ENCODE results near the gene ARHGAP28.

Gene ARHGAP28

GRCh38 chr18:6928359-6928758 lies 198.8 kb downstream of the ARHGAP28 start:
- no peak overlapping the region for H2BK12ac ChIP-seq (ENCODE audit: low read length)
- WGBS (ENCODE audit: extremely low coverage, insufficient coverage, insufficient read length) = no CpG with 5 or more reads among the region's 11 CpGs
- no peak overlapping the region for H3K18ac ChIP-seq (ENCODE audit: low read length)
- no peak for DNase-seq
- no peak overlapping the region for H3K4me2 ChIP-seq (ENCODE audit: low read length)
- peak overlapping the region; percentile 27 for H2BK120ac ChIP-seq (ENCODE audit: insufficient read depth, low read length, poor library complexity)
- H2AK5ac ChIP-seq (ENCODE audit: low read length) = no peak overlapping the region
- no peak overlapping the region for H3K27ac ChIP-seq (ENCODE audit: low read depth, low read length)
- no peak overlapping the region for H3K23ac ChIP-seq (ENCODE audit: low read length)
- H3K4me1 ChIP-seq (ENCODE audit: control insufficient read depth in 1 of 2, insufficient read depth in 2 of 2, low read length in 2 of 2) = peaks cover 10 to 25% of the 10 kb centered on the region in 2 experiments
- no peak overlapping the region for H3K9ac ChIP-seq (ENCODE audit: low read length)
- peaks cover 1% of the 10 kb centered on the region for H3K9me3 ChIP-seq (ENCODE audit: insufficient read depth, low read depth, low read length)
- H3K14ac ChIP-seq (ENCODE audit: low read length) = no peak overlapping the region
- no peak overlapping the region for H3K4ac ChIP-seq (ENCODE audit: low read depth, low read length)
- peaks cover 11% of the 10 kb centered on the region for H3K79me1 ChIP-seq (ENCODE audit: low read length)
- peaks cover 1% of the 10 kb centered on the region for H3K79me2 ChIP-seq (ENCODE audit: control insufficient read depth, insufficient read depth, low read length, poor library complexity)
- no peaks in the 10 kb centered on the region for H3K36me3 ChIP-seq (ENCODE audit: control insufficient read depth in 1 of 2, insufficient read depth in 2 of 2, low read length in 2 of 2)
- no peak overlapping the region for H2BK5ac ChIP-seq (ENCODE audit: low read depth, low read length, poor library complexity)
- H2AFZ ChIP-seq (ENCODE audit: insufficient read depth, low read length, poor library complexity) = no peak overlapping the region
- H4K91ac ChIP-seq (ENCODE audit: low read depth, low read length) = no peak overlapping the region
- H4K8ac ChIP-seq (ENCODE audit: low read depth, low read length) = no peak overlapping the region
- no peak overlapping the region for H4K12ac ChIP-seq (ENCODE audit: low read depth, low read length)
- H3K4me3 ChIP-seq (ENCODE audit: low read depth, low read length) = no peak overlapping the region
- no peaks in the 10 kb centered on the region for H3K27me3 ChIP-seq (ENCODE audit: insufficient read depth, low read length)

DNA sequence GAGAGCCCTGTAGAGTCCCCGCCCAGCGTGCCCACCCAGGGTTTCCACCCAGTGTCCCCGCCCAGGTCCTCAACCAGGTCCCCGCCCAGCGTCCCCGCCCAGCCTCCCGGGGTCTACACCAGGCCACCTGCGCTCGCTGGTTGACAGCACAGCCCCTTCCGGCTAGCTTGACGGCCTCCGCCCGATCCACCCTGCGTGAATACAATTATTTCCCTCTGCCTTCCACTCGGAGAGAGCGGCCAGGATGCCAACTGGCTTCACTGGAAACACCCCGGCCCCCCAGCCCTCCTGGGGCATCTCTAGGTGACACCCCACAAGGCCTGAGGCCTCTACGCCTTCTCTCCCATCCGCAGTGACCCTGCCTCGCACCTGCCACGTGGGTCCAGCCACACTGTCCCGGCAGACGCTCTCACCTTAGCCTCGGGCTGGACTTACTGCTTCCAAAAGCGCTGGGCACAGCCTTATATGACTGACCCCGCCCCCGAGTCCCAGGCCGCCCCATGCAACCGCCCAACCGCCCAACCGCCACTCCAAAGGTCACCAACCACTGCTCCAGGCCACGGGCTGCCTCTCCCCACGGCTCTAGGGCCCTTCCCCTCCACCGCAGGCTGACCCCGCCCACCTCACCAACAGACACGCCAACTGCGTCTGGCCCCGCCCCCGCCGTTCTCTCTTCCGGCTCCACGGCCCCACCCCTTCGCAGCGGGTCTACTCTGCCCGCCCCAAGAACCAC lies 200.0 kb downstream of the ARHGAP28 start:
- DNase-seq = peak; percentile 40 to 55
- H3K4me2 ChIP-seq (ENCODE audit: low read length) = no peak overlapping the region
- no peak overlapping the region for H3K18ac ChIP-seq (ENCODE audit: low read length)
- H2AK5ac ChIP-seq (ENCODE audit: low read length) = peak overlapping the region; percentile 38
- H3K9me3 ChIP-seq (ENCODE audit: insufficient read depth, low read depth, low read length) = peaks cover 1% of the 10 kb centered on the region
- H3K27me3 ChIP-seq (ENCODE audit: insufficient read depth, low read length) = no peaks in the 10 kb centered on the region
- H2BK5ac ChIP-seq (ENCODE audit: low read depth, low read length, poor library complexity) = no peak overlapping the region
- no peak overlapping the region for H3K4me3 ChIP-seq (ENCODE audit: low read depth, low read length)
- H3K27ac ChIP-seq (ENCODE audit: low read depth, low read length) = no peak overlapping the region
- no peak overlapping the region for H3K4ac ChIP-seq (ENCODE audit: low read depth, low read length)
- peaks cover 1% of the 10 kb centered on the region for H3K79me2 ChIP-seq (ENCODE audit: control insufficient read depth, insufficient read depth, low read length, poor library complexity)
- peaks cover 8 to 21% of the 10 kb centered on the region in 2 experiments for H3K4me1 ChIP-seq (ENCODE audit: control insufficient read depth in 1 of 2, insufficient read depth in 2 of 2, low read length in 2 of 2)
- H3K36me3 ChIP-seq (ENCODE audit: control insufficient read depth in 1 of 2, insufficient read depth in 2 of 2, low read length in 2 of 2) = no peaks in the 10 kb centered on the region
- H4K91ac ChIP-seq (ENCODE audit: low read depth, low read length) = no peak overlapping the region
- no peak overlapping the region for H3K9ac ChIP-seq (ENCODE audit: low read length)
- H3K23ac ChIP-seq (ENCODE audit: low read length) = no peak overlapping the region
- no peak overlapping the region for H4K8ac ChIP-seq (ENCODE audit: low read depth, low read length)
- no peak overlapping the region for H2BK120ac ChIP-seq (ENCODE audit: insufficient read depth, low read length, poor library complexity)
- H3K14ac ChIP-seq (ENCODE audit: low read length) = no peak overlapping the region
- no CpG with 5 or more reads among the region's 45 CpGs for WGBS (ENCODE audit: extremely low coverage, insufficient coverage, insufficient read length)
- H2AFZ ChIP-seq (ENCODE audit: insufficient read depth, low read length, poor library complexity) = no peak overlapping the region
- no peak overlapping the region for H4K12ac ChIP-seq (ENCODE audit: low read depth, low read length)
- no peak overlapping the region for H2BK12ac ChIP-seq (ENCODE audit: low read length)
- H3K79me1 ChIP-seq (ENCODE audit: low read length) = peaks cover 8% of the 10 kb centered on the region

- H3K27me3 ChIP-seq (ENCODE audit: insufficient read depth, low read length) = no peaks in the 10 kb centered on the region
- H4K8ac ChIP-seq (ENCODE audit: low read depth, low read length) = no peak overlapping the region
- H3K4me2 ChIP-seq (ENCODE audit: low read length) = no peak overlapping the region
- H3K79me1 ChIP-seq (ENCODE audit: low read length) = peaks cover 1% of the 10 kb centered on the region
- no peak overlapping the region for H3K4me3 ChIP-seq (ENCODE audit: low read depth, low read length)
- no peak overlapping the region for H2AFZ ChIP-seq (ENCODE audit: insufficient read depth, low read length, poor library complexity)
- H3K9me3 ChIP-seq (ENCODE audit: insufficient read depth, low read depth, low read length) = no peaks in the 10 kb centered on the region
- H3K9ac ChIP-seq (ENCODE audit: low read length) = no peak overlapping the region
- H2BK12ac ChIP-seq (ENCODE audit: low read length) = no peak overlapping the region
- H3K18ac ChIP-seq (ENCODE audit: low read length) = no peak overlapping the region
- H3K36me3 ChIP-seq (ENCODE audit: control insufficient read depth in 1 of 2, insufficient read depth in 2 of 2, low read length in 2 of 2) = no peaks in the 10 kb centered on the region
- H2BK120ac ChIP-seq (ENCODE audit: insufficient read depth, low read length, poor library complexity) = no peak overlapping the region
- H3K23ac ChIP-seq (ENCODE audit: low read length) = no peak overlapping the region
- WGBS (ENCODE audit: extremely low coverage, insufficient coverage, insufficient read length) = no CpG with 5 or more reads among the region's 1 CpG
- no peak overlapping the region for H4K91ac ChIP-seq (ENCODE audit: low read depth, low read length)
- H3K27ac ChIP-seq (ENCODE audit: low read depth, low read length) = no peak overlapping the region
- H3K4ac ChIP-seq (ENCODE audit: low read depth, low read length) = no peak overlapping the region
- H3K79me2 ChIP-seq (ENCODE audit: control insufficient read depth, insufficient read depth, low read length, poor library complexity) = no peaks in the 10 kb centered on the region
- no peak for DNase-seq
- H3K4me1 ChIP-seq (ENCODE audit: control insufficient read depth in 1 of 2, insufficient read depth in 2 of 2, low read length in 2 of 2) = peaks cover 2 to 3% of the 10 kb centered on the region in 2 experiments
- no peak overlapping the region for H2BK5ac ChIP-seq (ENCODE audit: low read depth, low read length, poor library complexity)
- no peak overlapping the region for H4K12ac ChIP-seq (ENCODE audit: low read depth, low read length)
- H2AK5ac ChIP-seq (ENCODE audit: low read length) = no peak overlapping the region
- H3K14ac ChIP-seq (ENCODE audit: low read length) = no peak overlapping the region
Observed at GRCh38 chr18:6934859-6935258, 205.3 kb downstream of the ARHGAP28 start.

GRCh38 chr18:6938003-6938402 lies 208.5 kb downstream of the ARHGAP28 start:
- Histone ChIP-seq H3K9me3 (ENCODE audit: insufficient read depth, low read depth, low read length) (peaks cover under 1% of the 10 kb centered on the region), H2AFZ (ENCODE audit: insufficient read depth, low read length, poor library complexity) (no peak overlapping the region), H3K36me3 (ENCODE audit: control insufficient read depth in 1 of 2, insufficient read depth in 2 of 2, low read length in 2 of 2) (peaks cover 18 to 19% of the 10 kb centered on the region in 2 experiments), H4K12ac (ENCODE audit: low read depth, low read length) (no peak overlapping the region), H3K27me3 (ENCODE audit: insufficient read depth, low read length) (no peaks in the 10 kb centered on the region), H3K27ac (ENCODE audit: low read depth, low read length) (no peak overlapping the region), H3K4ac (ENCODE audit: low read depth, low read length) (no peak overlapping the region), H3K4me3 (ENCODE audit: low read depth, low read length) (no peak overlapping the region), H3K9ac (ENCODE audit: low read length) (no peak overlapping the region), H3K4me2 (ENCODE audit: low read length) (no peak overlapping the region), H2BK12ac (ENCODE audit: low read length) (no peak overlapping the region), H3K14ac (ENCODE audit: low read length) (no peak overlapping the region), H3K79me2 (ENCODE audit: control insufficient read depth, insufficient read depth, low read length, poor library complexity) (no peaks in the 10 kb centered on the region), H4K91ac (ENCODE audit: low read depth, low read length) (no peak overlapping the region), H2BK5ac (ENCODE audit: low read depth, low read length, poor library complexity) (no peak overlapping the region), H3K79me1 (ENCODE audit: low read length) (no peaks in the 10 kb centered on the region), H3K4me1 (ENCODE audit: control insufficient read depth in 1 of 2, insufficient read depth in 2 of 2, low read length in 2 of 2) (no peaks in the 10 kb centered on the region), H3K23ac (ENCODE audit: low read length) (no peak overlapping the region), H2BK120ac (ENCODE audit: insufficient read depth, low read length, poor library complexity) (no peak overlapping the region), H3K18ac (ENCODE audit: low read length) (no peak overlapping the region), H4K8ac (ENCODE audit: low read depth, low read length) (no peak overlapping the region), H2AK5ac (ENCODE audit: low read length) (no peak overlapping the region)
- WGBS (ENCODE audit: extremely low coverage, insufficient coverage, insufficient read length) = no CpG with 5 or more reads among the region's 7 CpGs
- DNase-seq = no peak

Measured in trophoblast cell (in vitro differentiated cells and primary cell).